Stimulated activated naive CD8-positive, alpha-beta T cell treated with anti-CD3 and anti-CD28 coated beads, Interleukin-15, Interleukin-2, amounts not matched to agents 100 U/mL and 50 U/mL, for 24 hours (primary cell): ENCODE measurements around the gene ARHGAP10.

Experiments used
- ATAC-seq: fragments of 150-1000 bp; cut with Tn5 transposase; one replicate; pipeline ENCODE4 v1.10.0; 2021
- DNase-seq: peaks from one replicate; pipeline ENCODE4 v3.0.0; 2021

The ARHGAP10 gene

GRCh38 chr4:148041606-148042329 is 309.9 kb downstream of the ARHGAP10 start:
- DNase-seq (no peak), ATAC-seq (no peak)

GRCh38 chr4:148044089-148044911 is 312.4 kb downstream of the ARHGAP10 start:
- DNase-seq (no peak), ATAC-seq (no peak)

GRCh38 chr4:148044912-148045352 is 313.0 kb downstream of the ARHGAP10 start:
- DNase-seq, result no peak

GRCh38 chr4:148048598-148048997 is 316.7 kb downstream of the ARHGAP10 start:
- no peak for ATAC-seq
- no peak for DNase-seq

More at GRCh38 chr4:148044912-148045352, 313.0 kb downstream of the ARHGAP10 start:
- ATAC-seq, result peak; percentile 65

- DNase-seq, result no peak
- ATAC-seq, result no peak
Measured at GRCh38 chr4:148051403-148051802, 319.5 kb downstream of the ARHGAP10 start.

GRCh38 chr4:148052448-148052847 is 320.6 kb downstream of the ARHGAP10 start:
- DNase-seq, result no peak
- ATAC-seq, result peak; percentile 35

GRCh38 chr4:148053298-148054003 is 321.6 kb downstream of the ARHGAP10 start:
- no peak for DNase-seq

GRCh38 chr4:148054275-148054674 is 322.4 kb downstream of the ARHGAP10 start:
- no peak for ATAC-seq
- DNase-seq, result no peak

More at GRCh38 chr4:148053298-148054003, 321.6 kb downstream of the ARHGAP10 start:
- ATAC-seq, result no peak

GRCh38 chr4:148055844-148056243 is 324.0 kb downstream of the ARHGAP10 start:
- DNase-seq (no peak), ATAC-seq (no peak)

- DNase-seq (peak; percentile 76), ATAC-seq (peak; percentile 93)
Measured at GRCh38 chr4:148056879-148057278, 325.0 kb downstream of the ARHGAP10 start.

- no peak for DNase-seq
- ATAC-seq, result no peak
Measured at GRCh38 chr4:148057516-148057915, 325.6 kb downstream of the ARHGAP10 start.

- DNase-seq (no peak), ATAC-seq (no peak)
Measured at GRCh38 chr4:148057984-148058859, 326.3 kb downstream of the ARHGAP10 start.

- no peak for ATAC-seq
- no peak for DNase-seq
Measured at GRCh38 chr4:148059617-148060180, 327.8 kb downstream of the ARHGAP10 start.

- DNase-seq (peak; percentile 9), ATAC-seq (no peak)
Measured at GRCh38 chr4:148060264-148061140, 328.6 kb downstream of the ARHGAP10 start.

GRCh38 chr4:148061141-148061481 is 329.2 kb downstream of the ARHGAP10 start:
- DNase-seq (no peak), ATAC-seq (no peak)

- no peak for ATAC-seq
- DNase-seq, result no peak
Measured at GRCh38 chr4:148061795-148062194, 329.9 kb downstream of the ARHGAP10 start.

GRCh38 chr4:148062301-148062950 is 330.5 kb downstream of the ARHGAP10 start:
- ATAC-seq (no peak), DNase-seq (no peak)

GRCh38 chr4:148064451-148064850 is 332.6 kb downstream of the ARHGAP10 start:
- ATAC-seq (no peak), DNase-seq (no peak)

- DNase-seq (no peak), ATAC-seq (no peak)
Measured at GRCh38 chr4:148065075-148065474, 333.2 kb downstream of the ARHGAP10 start.
